Head of caudate nucleus (tissue), 42 donors: ENCODE data around the gene BHLHA9.
A peak's percentile ranks its signal among the peaks of the same experiment; 100 is the strongest.

ENCODE experiments used
- DNase-seq, 42 donors: peaks; one replicate each; pipeline versions ENCODE4 v3.0.0 to v3.0.0-alpha.2; 2020 to 2021; ENCODE audit warnings: mixed read lengths in 7 of 42
- intact Hi-C: fragments of 100-400 bp; cut with DNase I; formaldehyde crosslinking; loops from one replicate; pipeline ENCODE4 v1.15.0; 2022

BHLHA9 gene

GRCh38 chr17:1244606-1245012 lies 25.6 kb upstream of the BHLHA9 start:
- intact Hi-C loops: no loop called here
- DNase-seq: no peak

- no peak for DNase-seq
Observed at GRCh38 chr17:1251866-1252608, 18.2 kb upstream of the BHLHA9 start.

GRCh38 chr17:1255041-1255440 lies 15.2 kb upstream of the BHLHA9 start:
- DNase-seq: no peak
- intact Hi-C loops: no loop called here

More at GRCh38 chr17:1251866-1252608, 18.2 kb upstream of the BHLHA9 start:
- intact Hi-C loops: no loop called here

GRCh38 chr17:1256699-1257098 lies 13.5 kb upstream of the BHLHA9 start:
- intact Hi-C loops: no loop called here
- no peak for DNase-seq

- DNase-seq: no peak
- intact Hi-C loops: no loop called here
Observed at GRCh38 chr17:1260086-1260769, 10.0 kb upstream of the BHLHA9 start.

- DNase-seq: no peak
- intact Hi-C loops: no loop called here
Observed at GRCh38 chr17:1260770-1261161, 9.5 kb upstream of the BHLHA9 start.

GRCh38 chr17:1264196-1264595 lies 6.0 kb upstream of the BHLHA9 start:
- intact Hi-C loops: no loop called here
- DNase-seq: no peak

- DNase-seq: no peak
Observed at GRCh38 chr17:1267471-1267943, 2.7 kb upstream of the BHLHA9 start.

GRCh38 chr17:1271030-1271423 lies 783 bp downstream of the BHLHA9 start:
- no peak for DNase-seq
- intact Hi-C loops: no loop called here

More at GRCh38 chr17:1267471-1267943, 2.7 kb upstream of the BHLHA9 start:
- intact Hi-C loops: no loop called here

- intact Hi-C loops: no loop called here
- peak in 1 of 42 donors; percentile 10 for DNase-seq
Observed at GRCh38 chr17:1271441-1271840, 1.2 kb downstream of the BHLHA9 start.

- intact Hi-C loops: no loop called here
- peak in 2 of 42 donors; percentile 7 to 27 for DNase-seq
Observed at GRCh38 chr17:1272701-1273100, 2.5 kb downstream of the BHLHA9 start.

GRCh38 chr17:1273492-1274244 lies 3.4 kb downstream of the BHLHA9 start:
- intact Hi-C loops: no loop called here

GRCh38 chr17:1274245-1274608 lies 4.0 kb downstream of the BHLHA9 start:
- intact Hi-C loops: no loop called here
- DNase-seq: no peak

More at GRCh38 chr17:1273492-1274244, 3.4 kb downstream of the BHLHA9 start:
- no peak for DNase-seq

- intact Hi-C loops: no loop called here
- DNase-seq: no peak
Observed at GRCh38 chr17:1275205-1275961, 5.1 kb downstream of the BHLHA9 start.

- intact Hi-C loops: no loop called here
- DNase-seq: peak in 40 of 42 donors; percentile 17 to 81 (median 58)
Observed at GRCh38 chr17:1275962-1276736, 5.9 kb downstream of the BHLHA9 start.

- intact Hi-C loops: no loop called here
- no peak for DNase-seq
Observed at GRCh38 chr17:1280652-1281051, 10.4 kb downstream of the BHLHA9 start.

GRCh38 chr17:1286379-1287106 lies 16.3 kb downstream of the BHLHA9 start:
- intact Hi-C loops: no loop called here
- DNase-seq: no peak

- peak in 8 of 42 donors; percentile 13 to 55 (median 39) for DNase-seq
- intact Hi-C loops: no loop called here
Observed at GRCh38 chr17:1289695-1290094, 19.5 kb downstream of the BHLHA9 start.
